ENCODE measurements around the gene C1orf198. TPM values are rescaled to one million over a fixed set of nuclear protein-coding genes. Genes with fewer than 3 reads are reported as not detected.

The C1orf198 gene
- total RNA-seq, 1 donor from 2014 or later, result 7.1 TPM

- no peak for TF ChIP-seq CTCF (IDR thresholded peaks at IDR 0.05; ENCODE audit: insufficient read depth, low read length, severe bottlenecking)
These were observed 9.0 kb upstream of the C1orf198 start for GRCh38 chr1:230877146-230877923.

GRCh38 chr1:230876660-230877059 is 8.3 kb upstream of the C1orf198 start:
- peaks cover 2% of the 10 kb centered on the region for H3K27me3 ChIP-seq (ENCODE audit: control insufficient read depth, insufficient read depth, low read length)
- H3K4me3 ChIP-seq (ENCODE audit: low read depth, low read length), result no peak overlapping the region
- H3K36me3 ChIP-seq (ENCODE audit: control insufficient read depth, insufficient read depth, low read length), result no peaks in the 10 kb centered on the region
- no peak for TF ChIP-seq CTCF (IDR thresholded peaks at IDR 0.05; ENCODE audit: insufficient read depth, low read length, severe bottlenecking)
- FAIRE-seq, result no peak
- no peak for DNase-seq (ENCODE audit: low read depth)

More at GRCh38 chr1:230877146-230877923, 9.0 kb upstream of the C1orf198 start:
- H3K27me3 ChIP-seq (ENCODE audit: control insufficient read depth, insufficient read depth, low read length), result peaks cover 2% of the 10 kb centered on the region
- DNase-seq (ENCODE audit: low read depth) (peak; percentile 13), FAIRE-seq (no peak)
- H3K36me3 ChIP-seq (ENCODE audit: control insufficient read depth, insufficient read depth, low read length), result no peaks in the 10 kb centered on the region
- H3K4me3 ChIP-seq (ENCODE audit: low read depth, low read length), result no peak overlapping the region

- FAIRE-seq (no peak), DNase-seq (ENCODE audit: low read depth) (no peak)
- peaks cover 2% of the 10 kb centered on the region for H3K27me3 ChIP-seq (ENCODE audit: control insufficient read depth, insufficient read depth, low read length)
These were observed 7.0 kb upstream of the C1orf198 start for GRCh38 chr1:230875370-230875769.

GRCh38 chr1:230870916-230871315 is 2.6 kb upstream of the C1orf198 start:
- Histone ChIP-seq H3K36me3 (ENCODE audit: control insufficient read depth, insufficient read depth, low read length) (no peaks in the 10 kb centered on the region), H3K27me3 (ENCODE audit: control insufficient read depth, insufficient read depth, low read length) (no peaks in the 10 kb centered on the region), H3K4me3 (ENCODE audit: low read depth, low read length) (no peak overlapping the region)
- no peak for DNase-seq (ENCODE audit: low read depth)
- FAIRE-seq, result no peak
- no peak for TF ChIP-seq CTCF (IDR thresholded peaks at IDR 0.05; ENCODE audit: insufficient read depth, low read length, severe bottlenecking)

More at GRCh38 chr1:230875370-230875769, 7.0 kb upstream of the C1orf198 start:
- H3K36me3 ChIP-seq (ENCODE audit: control insufficient read depth, insufficient read depth, low read length), result no peaks in the 10 kb centered on the region
- no peak for TF ChIP-seq CTCF (IDR thresholded peaks at IDR 0.05; ENCODE audit: insufficient read depth, low read length, severe bottlenecking)
- no peak overlapping the region for H3K4me3 ChIP-seq (ENCODE audit: low read depth, low read length)

GRCh38 chr1:230869500-230869899 is 1.2 kb upstream of the C1orf198 start:
- no peak overlapping the region for H3K4me3 ChIP-seq (ENCODE audit: low read depth, low read length)
- H3K27me3 ChIP-seq (ENCODE audit: control insufficient read depth, insufficient read depth, low read length), result no peaks in the 10 kb centered on the region
- no peak for TF ChIP-seq CTCF (IDR thresholded peaks at IDR 0.05; ENCODE audit: insufficient read depth, low read length, severe bottlenecking)
- DNase-seq (ENCODE audit: low read depth), result no peak
- FAIRE-seq, result no peak
- H3K36me3 ChIP-seq (ENCODE audit: control insufficient read depth, insufficient read depth, low read length), result no peaks in the 10 kb centered on the region

Data from bronchial epithelial cell (primary cell).